ENCODE data around the gene ASPSCR1. TPM values are rescaled to one million over a fixed set of nuclear protein-coding genes. Genes with fewer than 3 reads are reported as not detected.
A peak's percentile ranks its signal among the peaks of the same experiment; 100 is the strongest.

Gene ASPSCR1
- total and polyA plus RNA-seq, 9 of the 15 experiments (the other 6 are each of a cell fraction or from before 2014, with no cell fraction given), result 0.90 to 36.9 (median 11.6) TPM

GRCh38 chr17:81976332-81977210, 858 bp upstream of the ASPSCR1 start (continued):
- TF ChIP-seq YY1 (IDR thresholded peaks at IDR 0.05; ENCODE audit: borderline replicate concordance in 1 of 3, control insufficient read depth in 1 of 3, extremely low read depth in 1 of 3, insufficient read depth in 3 of 3, insufficient read length in 1 of 3, insufficient replicate concordance in 2 of 3, low read depth in 1 of 3, low read length in 2 of 3) (peak in 1 of 3 experiments; percentile 7), KDM1A (IDR thresholded peaks at IDR 0.05) (peak in 1 of 2 experiments; percentile 28; a peak in 1 of 4 replicates), ETV5 (CRISPR knock-in tag; IDR thresholded peaks at IDR 0.05; ENCODE audit: low read depth) (no peak), NEUROD1 (IDR thresholded peaks at IDR 0.05; ENCODE audit: borderline replicate concordance, low read depth, low read length, partially characterized antibody) (no peak), ZNF764 (CRISPR knock-in tag; IDR thresholded peaks at IDR 0.05; ENCODE audit: low read depth) (no peak), ZNF280A (IDR thresholded peaks at IDR 0.05; ENCODE audit: low read depth, partially characterized antibody) (no peak), ZNF280B (CRISPR knock-in tag; IDR thresholded peaks at IDR 0.05) (no peak), MEF2A (IDR thresholded peaks at IDR 0.05; ENCODE audit: control insufficient read depth, low read depth, low read length) (no peak), ZNF77 (CRISPR knock-in tag; IDR thresholded peaks at IDR 0.05) (no peak), CUX1 (CRISPR knock-in tag; IDR thresholded peaks at IDR 0.05) (no peak), NCOA2 (IDR thresholded peaks at IDR 0.05; ENCODE audit: partially characterized antibody in 2 of 2) (no peak), ELK1 (CRISPR knock-in tag; IDR thresholded peaks at IDR 0.05) (no peak)
- TF ChIP-seq, protein P1, sequence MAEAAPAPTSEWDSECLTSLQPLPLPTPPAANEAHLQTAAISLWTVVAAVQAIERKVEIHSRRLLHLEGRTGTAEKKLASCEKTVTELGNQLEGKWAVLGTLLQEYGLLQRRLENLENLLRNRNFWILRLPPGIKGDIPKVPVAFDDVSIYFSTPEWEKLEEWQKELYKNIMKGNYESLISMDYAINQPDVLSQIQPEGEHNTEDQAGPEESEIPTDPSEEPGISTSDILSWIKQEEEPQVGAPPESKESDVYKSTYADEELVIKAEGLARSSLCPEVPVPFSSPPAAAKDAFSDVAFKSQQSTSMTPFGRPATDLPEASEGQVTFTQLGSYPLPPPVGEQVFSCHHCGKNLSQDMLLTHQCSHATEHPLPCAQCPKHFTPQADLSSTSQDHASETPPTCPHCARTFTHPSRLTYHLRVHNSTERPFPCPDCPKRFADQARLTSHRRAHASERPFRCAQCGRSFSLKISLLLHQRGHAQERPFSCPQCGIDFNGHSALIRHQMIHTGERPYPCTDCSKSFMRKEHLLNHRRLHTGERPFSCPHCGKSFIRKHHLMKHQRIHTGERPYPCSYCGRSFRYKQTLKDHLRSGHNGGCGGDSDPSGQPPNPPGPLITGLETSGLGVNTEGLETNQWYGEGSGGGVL (CRISPR knock-in tag; IDR thresholded peaks at IDR 0.05), result no peak

All from K562 (cell line).